Muscle of leg (tissue), 11 donors: ENCODE measurements around the gene GPC5. TPM values are rescaled to one million over a fixed set of nuclear protein-coding genes. Genes with fewer than 3 reads are reported as not detected.

Experiments used
- DNase-seq: peaks from one replicate; pipeline ENCODE4 v3.0.0; 2013
- H3K27ac ChIP-seq: one replicate; pipeline ENCODE4 v1.5.1; 2013; ENCODE audit warnings: mild to moderate bottlenecking, low read length, control low read depth
- H3K27me3 ChIP-seq: one replicate; pipeline ENCODE4 v1.6.1; 2013; ENCODE audit warnings: low read length; ENCODE audit not compliant: control insufficient read depth, insufficient read depth
- H3K36me3 ChIP-seq: one replicate; pipeline ENCODE4 v1.6.1; 2013; ENCODE audit warnings: low read length; ENCODE audit not compliant: control insufficient read depth, insufficient read depth
- H3K4me1 ChIP-seq: one replicate; pipeline ENCODE4 v1.6.1; 2013; ENCODE audit warnings: low read length; ENCODE audit not compliant: control insufficient read depth, insufficient read depth
- H3K4me3 ChIP-seq: one replicate; pipeline ENCODE4 v1.5.1; 2013; ENCODE audit warnings: low read length, control low read depth
- H3K9me3 ChIP-seq: replicated peaks from 2 replicates; pipeline ENCODE4 v1.6.1; 2013; ENCODE audit warnings: low read depth, low read length; ENCODE audit not compliant: control insufficient read depth
- WGBS: methylation state at CpG from one replicate; pipeline ENCODE4 v1.1.5; 2013; ENCODE audit warnings: missing lambda C conversion rate; ENCODE audit not compliant: insufficient coverage; 5-methylcytosine and 5-hydroxymethylcytosine counted together
- polyA plus RNA-seq, 8 donors: library from polyadenylated mRNA; unstranded; fragments of 120-200 nt; gene quantifications; one replicate each; pipeline versions ENCODE4 v1.2.1 to v1.2.3, GENCODE V29; 2013; ENCODE audit warnings: inconsistent platforms in 1 of 8, low replicate concordance in 1 of 8; ENCODE audit not compliant: insufficient read length in 8 of 8, insufficient read depth in 1 of 8
- total RNA-seq: library from RNA; stranded (reverse); fragments of 120-200 nt; gene quantifications from one replicate; pipeline ENCODE4 v1.2.4, GENCODE V29; 2013

The GPC5 gene
- total and polyA plus RNA-seq, 9 donors = 0.15 to 2.1 (median 0.40) TPM

GRCh38 chr13:92621985-92622384 is 1223.6 kb downstream of the GPC5 start:
- H3K4me1 ChIP-seq = no peaks in the 10 kb centered on the region
- no peak overlapping the region for H3K4me3 ChIP-seq
- 95% methylated on average over 3 of the region's 5 CpGs for WGBS

GRCh38 chr13:92622905-92623304 is 1224.5 kb downstream of the GPC5 start:
- no peaks in the 10 kb centered on the region for H3K9me3 ChIP-seq
- no peaks in the 10 kb centered on the region for H3K4me1 ChIP-seq
- no peak overlapping the region for H3K4me3 ChIP-seq
- no peaks in the 10 kb centered on the region for H3K27me3 ChIP-seq
- WGBS = 71% methylated on average over 2 of the region's 3 CpGs
- DNase-seq = no peak
- no peaks in the 10 kb centered on the region for H3K36me3 ChIP-seq
- H3K27ac ChIP-seq = no peak overlapping the region

More at GRCh38 chr13:92621985-92622384, 1223.6 kb downstream of the GPC5 start:
- Histone ChIP-seq H3K27me3 (no peaks in the 10 kb centered on the region), H3K36me3 (no peaks in the 10 kb centered on the region), H3K9me3 (no peaks in the 10 kb centered on the region), H3K27ac (no peak overlapping the region)
- DNase-seq = no peak

DNA sequence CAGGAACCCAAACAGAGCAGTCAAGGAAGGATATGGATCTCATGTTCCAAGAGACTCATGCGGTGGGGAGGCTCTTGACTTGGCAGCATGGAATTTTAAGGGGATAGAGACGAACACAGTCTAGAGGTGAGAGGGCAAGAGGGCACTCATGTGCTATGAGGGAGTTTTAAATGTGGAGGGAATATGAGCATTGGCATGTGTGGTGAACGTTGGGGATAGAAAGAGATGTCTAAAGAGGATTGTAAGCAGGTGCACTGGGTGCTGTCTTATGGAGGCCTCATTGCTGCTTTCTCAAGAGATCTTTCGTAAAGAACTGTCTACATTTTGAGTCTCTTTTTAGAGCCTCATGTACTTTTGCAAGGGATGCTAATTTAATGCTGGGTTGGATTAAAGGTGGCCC is 1227.9 kb downstream of the GPC5 start:
- H3K4me3 ChIP-seq = no peak overlapping the region
- no peaks in the 10 kb centered on the region for H3K27me3 ChIP-seq
- H3K36me3 ChIP-seq = no peaks in the 10 kb centered on the region
- no peak overlapping the region for H3K27ac ChIP-seq
- no peaks in the 10 kb centered on the region for H3K4me1 ChIP-seq
- WGBS = 90% methylated on average over 2 of the region's 4 CpGs
- no peaks in the 10 kb centered on the region for H3K9me3 ChIP-seq
- no peak for DNase-seq

GRCh38 chr13:92640936-92641335 is 1242.5 kb downstream of the GPC5 start:
- WGBS = 90% methylated on average over 2 of the region's 5 CpGs
- H3K9me3 ChIP-seq = no peaks in the 10 kb centered on the region
- no peak for DNase-seq
- no peaks in the 10 kb centered on the region for H3K27me3 ChIP-seq
- H3K4me1 ChIP-seq = no peaks in the 10 kb centered on the region
- no peak overlapping the region for H3K4me3 ChIP-seq
- no peaks in the 10 kb centered on the region for H3K36me3 ChIP-seq
- H3K27ac ChIP-seq = no peak overlapping the region

DNA sequence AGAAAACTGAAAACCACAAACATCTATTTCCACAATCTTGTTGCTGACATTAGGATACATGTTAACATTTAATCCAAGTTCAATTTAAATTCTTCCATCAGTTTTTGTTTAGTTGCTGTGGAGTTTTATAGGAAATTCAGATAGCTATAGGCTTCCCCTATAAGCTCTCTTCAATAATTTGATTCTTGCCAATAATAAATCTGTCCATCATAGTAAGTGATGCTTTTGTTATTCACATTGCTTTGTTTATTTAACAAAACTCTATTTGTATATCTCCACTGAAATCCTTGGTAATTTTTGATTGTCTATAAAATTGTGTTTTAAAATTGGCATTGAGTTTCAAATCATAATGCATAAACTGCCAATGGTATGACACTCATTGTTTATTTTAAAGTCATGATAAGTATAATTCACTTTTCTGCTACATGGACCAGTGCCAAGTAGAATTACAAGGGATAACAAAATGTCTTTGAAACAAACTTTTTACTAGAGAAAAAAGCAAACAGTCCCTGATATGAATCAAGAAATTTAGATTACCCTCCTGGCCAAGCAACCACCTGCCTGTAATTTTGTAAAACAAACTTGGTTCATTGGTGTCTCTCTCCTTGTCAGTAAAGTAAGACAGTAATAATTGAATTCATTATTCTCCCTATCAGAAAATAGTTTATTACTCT is 1250.9 kb downstream of the GPC5 start:
- no peak overlapping the region for H3K4me3 ChIP-seq
- no peaks in the 10 kb centered on the region for H3K36me3 ChIP-seq
- no peak overlapping the region for H3K27ac ChIP-seq
- DNase-seq = no peak
- no peaks in the 10 kb centered on the region for H3K9me3 ChIP-seq
- no peaks in the 10 kb centered on the region for H3K27me3 ChIP-seq
- no peaks in the 10 kb centered on the region for H3K4me1 ChIP-seq

DNA sequence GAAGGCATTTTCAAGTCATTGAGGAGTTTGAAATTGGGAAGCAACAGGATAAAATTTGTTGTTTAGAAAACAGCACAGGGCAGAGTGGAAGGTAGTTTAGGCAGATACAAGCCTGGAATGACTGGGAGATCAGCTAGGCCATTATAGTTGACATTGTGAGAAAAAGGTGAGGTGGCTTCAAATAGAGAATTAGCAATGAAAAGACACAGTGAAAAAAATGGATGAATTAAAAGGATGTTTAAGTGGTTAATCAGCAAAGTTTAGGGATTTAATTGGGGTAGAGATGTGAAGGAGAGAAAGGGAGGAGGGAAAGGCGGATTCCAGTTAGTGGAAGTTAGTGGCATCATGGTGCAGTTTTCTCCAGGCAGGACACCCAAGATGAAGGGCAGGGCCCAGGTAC is 1257.7 kb downstream of the GPC5 start:
- H3K4me1 ChIP-seq = no peaks in the 10 kb centered on the region
- 100% methylated on average over 1 of the region's 1 CpG for WGBS
- H3K4me3 ChIP-seq = no peak overlapping the region
- no peaks in the 10 kb centered on the region for H3K36me3 ChIP-seq
- H3K9me3 ChIP-seq = no peaks in the 10 kb centered on the region
- DNase-seq = no peak
- H3K27ac ChIP-seq = no peak overlapping the region
- H3K27me3 ChIP-seq = no peaks in the 10 kb centered on the region

DNA sequence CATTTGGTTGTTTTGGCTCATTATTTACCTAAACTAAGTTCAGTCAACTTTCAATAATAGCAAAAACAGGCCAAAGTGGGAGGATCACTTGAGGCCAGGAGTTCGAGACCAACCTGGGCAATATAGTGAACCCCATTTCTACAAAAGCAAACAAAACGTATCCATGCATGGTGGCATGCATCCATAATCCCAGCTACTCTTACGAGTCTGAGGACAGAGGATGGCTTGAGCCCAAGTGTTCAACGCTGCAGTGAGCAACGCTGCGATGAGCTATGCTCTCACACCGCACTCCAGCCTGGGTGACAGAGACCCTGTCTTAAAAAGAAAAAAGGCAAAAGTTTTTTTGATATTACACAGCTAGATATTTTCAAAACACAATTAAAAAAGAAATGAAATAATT is 1258.2 kb downstream of the GPC5 start:
- Histone ChIP-seq H3K4me3 (no peak overlapping the region), H3K27ac (no peak overlapping the region), H3K27me3 (no peaks in the 10 kb centered on the region), H3K36me3 (no peaks in the 10 kb centered on the region), H3K9me3 (no peaks in the 10 kb centered on the region), H3K4me1 (no peaks in the 10 kb centered on the region)
- no peak for DNase-seq
- WGBS = 81% methylated on average over 5 of the region's 7 CpGs

GRCh38 chr13:92657565-92657964 is 1259.1 kb downstream of the GPC5 start:
- H3K4me1 ChIP-seq = no peaks in the 10 kb centered on the region
- no peaks in the 10 kb centered on the region for H3K27me3 ChIP-seq
- no peak overlapping the region for H3K27ac ChIP-seq
- H3K4me3 ChIP-seq = no peak overlapping the region
- no peaks in the 10 kb centered on the region for H3K36me3 ChIP-seq
- no peaks in the 10 kb centered on the region for H3K9me3 ChIP-seq
- no peak for DNase-seq

DNA sequence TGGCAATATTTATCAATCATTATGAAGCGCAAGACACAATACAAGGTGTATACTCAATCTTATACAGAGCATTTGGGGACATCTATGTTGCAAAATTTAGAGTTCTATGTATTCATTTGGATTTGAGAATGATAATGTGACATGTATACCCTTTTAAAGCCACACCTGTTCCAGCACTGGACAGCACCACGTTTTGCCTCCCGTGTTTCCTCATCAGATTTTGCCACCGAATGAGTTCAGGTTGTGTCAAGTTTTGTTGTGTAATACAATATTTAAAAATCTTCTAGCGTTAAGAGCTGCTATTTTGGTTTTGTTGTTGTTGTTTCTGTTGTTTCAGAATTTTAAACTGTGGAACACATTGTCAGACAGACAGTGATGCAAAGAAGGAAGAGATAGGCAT is 1259.9 kb downstream of the GPC5 start:
- Histone ChIP-seq H3K4me1 (no peaks in the 10 kb centered on the region), H3K36me3 (no peaks in the 10 kb centered on the region)
- no CpG with 5 or more reads among the region's 5 CpGs for WGBS

DNA sequence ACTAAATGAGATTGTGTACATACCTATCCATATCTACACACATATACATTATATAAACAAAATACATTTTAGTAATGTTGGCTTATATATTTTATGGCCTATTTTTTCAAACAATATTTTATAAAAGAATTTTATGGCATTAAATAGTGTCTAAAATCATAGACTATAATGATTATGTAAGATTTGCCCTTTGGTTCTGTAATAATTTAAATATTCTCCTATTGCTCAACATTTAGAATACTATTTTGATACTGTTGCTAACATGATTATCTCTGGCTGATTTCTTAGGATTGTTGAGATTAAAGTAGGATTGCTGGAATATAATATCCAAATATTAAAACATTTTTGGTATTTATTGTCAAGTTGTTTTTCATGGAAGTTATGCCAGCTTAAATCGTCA is 1263.0 kb downstream of the GPC5 start:
- no CpG with 5 or more reads among the region's 1 CpG for WGBS
- Histone ChIP-seq H3K27me3 (no peaks in the 10 kb centered on the region), H3K9me3 (no peaks in the 10 kb centered on the region), H3K27ac (no peak overlapping the region), H3K36me3 (no peaks in the 10 kb centered on the region), H3K4me3 (no peak overlapping the region), H3K4me1 (no peaks in the 10 kb centered on the region)
- no peak for DNase-seq

More for the DNA sequence above, 1259.9 kb downstream of the GPC5 start:
- Histone ChIP-seq H3K27ac (no peak overlapping the region), H3K4me3 (no peak overlapping the region), H3K27me3 (no peaks in the 10 kb centered on the region), H3K9me3 (no peaks in the 10 kb centered on the region)
- DNase-seq = no peak

DNA sequence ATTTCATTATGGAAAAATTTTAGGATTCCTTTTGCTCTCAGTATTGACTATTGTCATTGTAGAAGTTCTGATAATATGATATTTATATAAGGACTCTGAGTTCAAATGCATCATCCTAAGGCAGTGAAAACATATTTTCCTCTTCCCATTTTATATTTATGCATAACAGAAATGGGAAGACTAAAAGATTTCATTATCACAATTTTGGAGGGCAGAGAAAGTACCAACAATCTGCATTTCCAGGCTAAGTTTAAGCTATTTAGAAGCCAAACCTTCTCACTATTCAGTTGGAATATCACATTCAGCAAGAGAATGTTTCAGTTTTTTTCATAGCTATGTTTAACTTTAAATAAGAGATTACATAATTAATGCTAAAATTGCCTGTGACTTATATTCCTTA is 1269.7 kb downstream of the GPC5 start:
- Histone ChIP-seq H3K36me3 (no peaks in the 10 kb centered on the region), H3K9me3 (no peaks in the 10 kb centered on the region), H3K4me1 (no peaks in the 10 kb centered on the region), H3K4me3 (no peak overlapping the region), H3K27me3 (no peaks in the 10 kb centered on the region), H3K27ac (no peak overlapping the region)
- no peak for DNase-seq
